CMK (cell line): ENCODE measurements around the gene PNPO.
A peak's percentile ranks its signal among the peaks of the same experiment; 100 is the strongest.

Experiments used
- DNase-seq: peaks from one replicate; pipeline ENCODE4 v3.0.0-alpha.2; 2010; ENCODE audit warnings: low read depth

The PNPO gene

DNA sequence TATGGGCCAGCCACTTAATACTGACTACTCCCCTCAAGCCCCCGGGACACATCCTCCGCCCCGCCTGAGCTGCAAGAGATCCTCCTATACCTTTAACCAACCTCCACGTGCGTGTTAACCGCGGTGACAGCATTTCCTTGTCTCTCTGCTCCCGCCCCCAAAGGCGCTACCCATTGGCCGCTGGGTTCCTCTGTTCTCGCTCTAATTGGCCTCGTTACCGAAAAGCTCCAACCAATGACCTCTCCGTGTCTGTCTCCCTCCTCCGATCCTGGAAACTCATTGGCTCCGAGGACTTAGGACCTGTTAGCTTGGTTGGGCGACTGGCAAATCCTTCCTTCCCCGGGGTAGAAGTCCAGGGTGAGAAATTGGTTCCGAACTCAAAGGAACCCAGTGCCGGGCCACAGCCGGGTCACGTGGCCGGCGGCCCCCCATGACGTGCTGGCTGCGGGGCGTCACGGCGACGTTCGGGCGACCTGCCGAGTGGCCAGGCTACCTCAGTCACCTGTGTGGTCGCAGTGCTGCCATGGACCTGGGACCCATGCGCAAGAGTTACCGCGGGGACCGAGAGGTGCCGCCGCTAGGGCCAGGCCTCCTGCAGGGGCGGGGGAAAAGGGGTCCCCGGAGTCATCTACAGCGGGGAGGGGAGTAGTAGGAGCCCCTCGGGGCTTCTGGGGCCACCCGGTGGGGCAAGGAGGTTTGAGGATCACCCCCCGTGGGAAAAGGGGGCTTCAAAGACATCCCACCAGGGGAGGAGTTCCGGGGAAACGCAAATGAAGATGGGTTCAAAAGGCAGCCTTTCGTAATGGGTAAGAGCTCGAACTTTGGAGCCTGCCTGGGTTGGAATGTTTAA is at the start of gene PNPO:
Gene PNPO, plus strand, starts transcription at position 326 of the 850 bp plus-strand sequence. Its CDS starts 105 bp downstream, at position 431.
- peak; percentile 94 for DNase-seq

DNA sequence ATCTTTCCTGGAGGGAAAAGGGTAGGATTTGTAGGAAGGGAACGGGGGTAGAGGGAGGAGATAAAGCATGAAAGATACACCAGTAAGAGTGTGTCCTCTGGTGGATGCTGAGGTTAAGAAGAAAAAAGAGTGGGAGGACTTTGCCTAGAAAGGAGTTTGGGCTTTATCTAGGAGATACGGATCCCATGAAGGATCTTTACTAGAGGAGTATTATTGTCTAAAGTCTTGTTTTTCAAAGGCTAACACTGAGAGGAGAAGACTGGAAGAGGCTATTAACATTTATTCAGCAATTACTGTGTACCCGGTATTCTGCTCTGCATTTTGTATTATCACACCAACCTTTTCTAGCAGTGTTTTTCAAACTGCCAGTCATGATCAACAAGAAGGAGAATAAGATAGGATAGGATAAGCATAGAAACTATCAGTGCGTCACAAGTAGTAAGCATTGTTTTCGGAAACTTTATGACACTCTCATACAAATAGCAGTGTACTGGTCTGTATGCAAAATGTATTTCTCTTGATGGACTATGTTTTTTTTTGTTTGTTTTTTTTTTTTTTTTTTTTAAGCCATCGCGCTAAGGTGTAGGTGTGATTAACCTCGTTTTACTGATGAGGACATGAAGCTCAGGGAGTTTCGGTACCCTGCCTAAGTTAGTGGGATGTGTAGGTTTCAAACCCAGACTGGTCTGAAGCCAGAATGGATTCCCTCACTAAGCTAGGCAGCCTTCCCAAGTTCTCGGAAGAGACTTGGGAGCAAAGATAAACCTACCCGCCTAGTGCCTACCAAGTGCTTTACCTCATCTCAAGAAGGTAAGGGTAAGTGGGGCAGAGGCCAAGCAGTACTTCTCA is 46.6 kb upstream of the PNPO start:
- DNase-seq = no peak

DNA sequence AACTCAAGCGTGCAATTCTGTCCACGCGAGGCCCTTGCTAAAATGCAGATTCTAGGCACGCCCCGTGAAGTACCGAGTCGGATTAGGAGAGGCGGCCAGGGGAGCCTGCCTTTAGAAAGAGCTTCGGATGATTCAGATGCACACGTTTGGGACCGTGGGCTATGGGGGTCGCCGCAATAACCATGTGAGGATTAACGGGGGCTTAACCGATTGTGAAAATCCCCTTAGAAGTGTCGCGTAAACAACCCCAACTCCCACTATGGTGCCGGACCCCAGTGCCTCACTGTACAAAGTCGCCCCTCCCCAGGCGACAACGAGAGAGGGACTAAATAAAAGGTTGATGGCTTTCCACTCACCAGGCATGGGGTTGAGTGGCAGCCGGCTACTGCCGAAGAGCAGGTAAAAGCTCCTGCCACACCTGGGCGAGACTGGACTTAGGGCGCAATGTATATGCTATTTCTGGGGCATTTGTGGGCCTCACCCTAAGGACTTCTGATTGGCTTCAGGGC is 46.0 kb upstream of the PNPO start:
- peak; percentile 8 for DNase-seq

DNA sequence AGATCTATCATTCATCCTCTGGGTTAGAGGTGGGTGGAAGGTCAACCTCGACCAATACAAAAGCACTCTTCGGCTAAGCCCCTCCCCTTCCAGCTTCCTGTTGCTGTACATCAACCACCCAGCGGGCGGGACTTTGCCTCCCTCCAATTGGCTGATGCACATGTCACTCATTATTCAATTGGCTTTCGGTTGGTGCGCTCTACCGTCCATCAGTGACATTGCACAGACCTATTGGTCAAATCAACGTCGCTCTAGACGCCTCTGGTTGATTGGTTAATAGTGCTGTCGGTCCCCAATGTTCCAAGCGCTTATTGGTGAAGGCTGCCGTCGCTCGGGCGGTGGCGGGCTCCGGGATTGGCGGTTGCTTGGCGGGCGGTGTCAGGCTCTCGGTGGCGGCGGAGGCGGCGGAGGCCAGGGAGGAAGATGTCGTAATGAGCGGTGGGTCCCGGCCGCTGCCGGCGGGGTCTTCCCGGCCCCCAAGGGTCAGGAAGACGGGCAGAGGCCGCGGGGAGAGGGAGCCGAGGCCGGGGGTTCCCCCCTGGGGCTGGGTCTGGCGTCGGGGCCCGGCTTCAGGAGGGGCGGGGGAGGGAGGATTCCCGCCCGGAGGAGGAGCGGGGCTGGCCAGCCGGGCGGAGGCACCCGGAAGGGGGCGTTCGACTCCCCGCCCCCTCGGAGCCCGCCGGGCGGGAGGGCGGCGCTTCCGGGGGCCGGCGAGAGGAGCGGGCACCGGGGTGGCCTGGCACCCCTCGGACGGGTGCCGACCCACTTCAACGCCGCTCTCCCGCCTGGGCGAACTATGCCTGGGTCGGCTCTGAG is 45.3 kb upstream of the PNPO start, which contains the start of gene SP2:
Gene SP2, plus strand, starts transcription at position 381 of the 816 bp plus-strand sequence. Its CDS starts 51 bp downstream, at position 432.
- peak; percentile 100 for DNase-seq

DNA sequence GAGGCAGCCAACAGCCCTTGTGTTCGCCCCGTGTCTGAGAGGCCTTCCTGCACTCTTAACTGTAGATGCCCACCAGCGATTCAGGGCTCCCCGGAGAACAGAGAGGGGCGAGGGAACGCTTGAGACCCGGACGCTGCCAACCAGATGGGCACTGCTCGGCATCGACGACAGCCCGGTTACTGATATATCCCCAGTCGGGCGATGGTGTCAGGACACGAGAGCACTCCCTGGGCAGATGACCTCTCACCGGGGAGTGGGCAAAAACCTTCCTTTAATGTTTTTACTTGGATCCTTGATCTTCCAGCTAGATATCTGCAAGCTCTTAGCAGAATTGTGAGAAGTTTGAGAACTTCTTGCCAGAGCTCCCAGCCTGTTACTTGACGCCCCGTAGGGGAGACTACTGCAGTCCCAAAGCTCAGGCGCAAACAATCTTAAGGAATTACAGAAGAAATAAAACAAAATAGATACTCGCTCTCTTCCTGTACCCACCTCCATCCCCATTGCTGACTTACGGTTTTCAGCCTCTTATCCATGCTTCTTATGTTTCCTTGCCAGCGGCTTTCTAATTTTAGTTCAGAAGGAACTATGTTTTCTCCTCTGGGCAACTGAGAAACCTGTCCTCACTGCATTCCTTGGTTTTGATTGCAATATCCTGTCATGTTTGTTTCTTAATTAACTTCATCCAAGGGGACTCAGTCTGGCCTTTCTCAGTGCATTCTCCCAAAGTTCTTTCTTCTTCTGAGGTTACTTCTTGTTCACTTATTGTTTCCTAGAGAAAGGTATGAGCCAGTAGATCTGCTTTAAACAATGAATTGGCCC is 44.5 kb upstream of the PNPO start:
- no peak for DNase-seq

DNA sequence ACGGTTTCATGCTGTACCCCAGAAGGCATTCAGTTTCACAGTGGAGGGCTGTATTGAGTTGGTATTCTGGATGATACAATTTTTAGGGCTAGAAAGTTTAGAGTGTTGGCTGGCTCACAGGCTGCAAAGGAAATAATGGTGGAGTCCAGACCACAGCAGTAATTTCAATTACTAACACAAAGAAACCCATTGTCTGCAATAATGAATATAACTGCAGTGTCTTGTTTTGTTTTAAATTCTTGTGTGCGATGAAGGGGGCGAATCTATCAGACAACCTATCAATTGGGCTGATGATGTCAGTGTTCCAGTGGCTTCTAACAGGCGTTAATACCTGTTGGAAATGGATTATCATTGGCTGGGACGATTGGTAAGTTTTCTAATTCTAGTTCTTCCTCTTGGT is 43.8 kb upstream of the PNPO start:
- DNase-seq = no peak

DNA sequence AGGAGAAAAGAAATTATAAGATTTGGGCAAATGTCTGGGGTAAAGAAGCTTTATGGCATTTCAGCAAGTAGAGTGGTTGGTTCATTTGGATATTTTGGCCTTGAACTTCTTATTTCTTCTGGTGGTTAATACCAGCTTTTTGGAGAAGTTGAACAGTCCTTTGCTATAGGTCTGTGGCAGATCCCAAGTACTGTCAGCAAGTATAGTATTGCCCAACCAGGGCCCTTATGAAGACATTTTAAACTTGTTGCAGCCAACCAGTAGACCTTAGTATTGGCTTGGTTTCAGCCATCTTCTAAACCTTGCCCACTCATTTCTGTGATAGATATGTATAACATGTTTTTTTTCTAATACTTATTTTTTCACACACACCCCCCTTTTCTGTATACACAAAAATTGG is 43.1 kb upstream of the PNPO start:
- DNase-seq = no peak

DNA sequence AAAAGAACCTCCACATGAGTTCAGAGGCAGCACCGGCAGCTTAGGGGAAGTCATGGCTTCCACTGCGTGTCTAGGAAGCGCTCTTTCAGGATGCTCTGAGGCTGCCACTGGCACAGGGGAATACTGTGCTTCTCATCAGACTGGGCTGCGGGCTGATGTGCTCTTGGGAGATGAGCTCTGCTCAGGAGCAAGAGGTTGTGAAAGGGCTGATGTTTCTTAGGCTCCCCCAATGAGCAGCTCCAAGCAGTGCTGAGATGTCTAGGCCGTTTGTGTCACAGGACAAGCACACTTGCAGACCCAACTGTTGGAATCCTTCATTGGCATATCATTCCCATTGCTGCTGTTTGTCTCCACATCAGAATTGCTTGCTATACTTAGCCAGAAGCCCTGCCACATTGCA is 41.7 kb upstream of the PNPO start:
- no peak for DNase-seq

DNA sequence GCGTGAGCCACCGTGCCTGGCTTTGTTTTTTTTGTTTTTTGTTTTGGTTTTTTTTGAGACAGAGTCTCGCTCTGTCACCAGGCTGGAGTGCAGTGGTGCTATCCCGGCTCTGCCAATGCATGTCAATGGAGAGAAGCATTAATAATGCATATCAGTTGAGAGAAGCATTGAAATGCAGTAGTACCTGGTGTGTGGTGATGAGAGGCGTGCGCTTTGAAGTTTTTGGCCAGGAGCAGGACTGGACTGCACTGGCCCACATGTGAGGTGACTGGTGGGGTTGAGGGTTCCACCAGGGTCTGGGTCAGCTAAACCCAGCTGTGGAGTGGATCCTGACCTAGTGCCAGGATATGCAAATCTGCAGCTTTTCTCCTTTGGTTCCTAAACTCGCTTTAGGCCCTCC is 39.9 kb upstream of the PNPO start:
- DNase-seq = no peak

DNA sequence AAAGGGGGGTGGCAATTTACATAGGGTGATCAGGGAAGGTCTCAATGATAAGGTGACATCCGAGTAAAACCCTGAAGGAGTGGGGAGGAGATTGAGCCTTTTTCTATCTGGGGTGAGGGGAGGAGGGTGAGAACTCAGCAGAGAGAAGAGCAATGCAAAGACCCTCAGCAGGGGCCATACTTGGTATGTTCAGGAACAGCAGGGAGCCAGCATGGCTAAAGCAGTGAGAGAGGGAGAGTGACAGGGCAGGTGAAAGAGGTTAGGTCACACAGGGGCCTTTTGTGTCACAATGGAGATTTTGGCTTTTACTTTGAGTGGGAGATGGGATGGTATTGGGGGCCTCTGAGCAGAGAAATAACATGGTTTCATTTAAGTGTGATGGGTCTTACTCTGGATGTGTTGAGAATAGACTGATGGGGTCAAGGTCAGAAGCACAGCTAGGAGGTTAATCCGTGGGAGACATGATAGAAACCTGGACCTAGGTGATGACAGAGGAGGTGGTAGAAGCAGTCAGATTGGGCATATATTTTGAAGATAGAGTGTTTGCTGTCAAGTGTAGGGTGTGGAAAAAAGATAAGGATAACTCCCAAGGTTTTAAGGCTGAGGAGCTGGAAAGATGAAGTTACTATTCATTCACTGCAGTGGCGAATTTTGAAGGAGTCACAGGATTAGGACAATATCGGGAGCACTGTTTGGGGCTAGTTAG is 39.2 kb upstream of the PNPO start:
- DNase-seq = no peak

DNA sequence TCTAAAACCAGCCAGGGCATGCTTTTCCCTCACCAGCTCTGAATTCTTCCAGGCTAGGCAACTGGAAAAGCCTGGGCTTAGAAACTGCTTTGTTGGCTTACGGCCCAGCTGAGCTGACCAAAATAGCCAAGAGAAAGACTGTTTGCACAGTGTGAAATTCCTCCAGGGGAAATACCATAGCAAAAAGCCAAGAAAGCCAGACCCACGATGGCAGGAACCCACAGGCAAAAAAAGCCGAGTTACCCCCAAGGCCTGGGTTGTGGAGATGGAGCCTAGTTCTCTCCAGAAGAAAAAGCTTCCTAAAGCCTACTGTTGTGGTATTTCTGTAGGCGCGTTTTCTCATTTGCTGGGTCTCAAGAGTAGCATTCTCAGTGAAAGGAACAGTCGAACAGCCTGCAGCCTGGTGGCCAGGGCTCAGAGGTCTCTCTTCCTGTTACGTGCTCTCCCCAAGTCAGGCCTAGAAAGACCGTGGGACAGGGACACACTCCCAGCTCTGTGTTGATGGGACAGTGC is 36.1 kb upstream of the PNPO start:
- no peak for DNase-seq

DNA sequence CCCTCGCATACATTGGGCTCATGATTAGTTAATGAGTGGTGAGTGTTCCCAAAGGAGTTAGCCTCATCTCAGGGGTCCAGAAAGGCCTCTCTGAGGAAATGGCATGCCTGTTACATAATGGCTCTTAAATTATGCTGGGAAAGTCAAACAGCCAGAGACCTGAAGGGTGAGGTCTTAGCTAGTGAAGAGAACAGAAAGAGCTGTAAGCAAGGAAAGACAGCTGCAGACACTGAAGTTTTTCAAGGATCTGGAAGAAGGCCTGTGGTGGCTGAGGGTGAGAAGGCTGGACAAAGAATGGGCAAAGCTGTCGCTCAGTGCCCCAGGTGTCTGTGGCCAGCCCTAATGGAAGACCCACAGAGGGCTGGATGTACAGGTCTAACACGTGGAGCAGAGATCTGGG is 34.9 kb upstream of the PNPO start:
- no peak for DNase-seq

DNA sequence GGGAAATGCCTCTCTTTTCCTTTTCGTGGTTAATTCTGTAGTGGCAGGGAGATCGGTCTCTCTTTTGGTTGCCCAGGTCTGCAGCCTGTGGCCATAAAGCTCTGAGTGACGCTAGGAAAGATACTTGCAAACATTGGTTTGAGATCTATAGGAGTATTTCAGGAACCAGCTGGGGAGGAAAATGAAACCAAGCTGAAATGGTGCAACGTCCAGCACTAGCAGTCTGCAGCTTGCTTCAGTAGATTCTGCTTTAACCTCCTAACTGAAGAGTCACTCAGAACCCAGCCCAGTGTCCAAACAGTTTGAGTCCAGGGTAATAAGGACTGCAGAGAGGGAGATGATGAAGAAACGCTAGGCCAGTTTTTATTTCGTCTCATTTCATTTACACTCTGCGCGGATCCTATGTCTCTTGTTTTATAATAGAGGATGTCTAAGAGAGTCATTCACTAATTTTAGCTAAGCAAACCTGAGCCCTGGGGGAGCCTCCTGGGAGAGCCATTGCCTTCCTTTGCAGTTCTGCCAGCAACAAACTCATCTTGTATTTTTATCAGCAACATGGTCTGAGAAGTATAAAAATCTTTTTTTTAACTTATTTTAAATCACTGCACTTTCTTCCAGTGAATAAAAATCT is 33.3 kb upstream of the PNPO start:
- DNase-seq = no peak

DNA sequence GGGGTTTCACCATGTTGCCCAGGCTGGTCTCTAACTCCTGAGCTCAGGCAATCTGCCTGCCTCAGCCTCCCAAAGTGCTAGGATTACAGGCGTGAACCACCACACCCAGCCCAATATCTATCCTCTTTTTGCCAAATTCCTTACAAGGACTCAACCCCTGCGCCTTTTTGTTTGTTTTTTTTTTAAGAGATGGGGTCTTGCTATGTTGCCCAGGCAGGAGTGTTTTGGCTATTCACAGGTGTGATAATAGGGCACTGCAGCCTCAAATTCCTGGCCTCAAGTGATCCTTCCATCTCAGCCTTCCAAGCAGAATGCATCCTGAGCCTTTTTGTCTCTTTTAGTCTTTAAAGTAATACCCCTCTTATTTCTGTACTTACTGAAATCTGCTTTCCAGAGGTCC is 28.3 kb upstream of the PNPO start:
- DNase-seq = no peak

DNA sequence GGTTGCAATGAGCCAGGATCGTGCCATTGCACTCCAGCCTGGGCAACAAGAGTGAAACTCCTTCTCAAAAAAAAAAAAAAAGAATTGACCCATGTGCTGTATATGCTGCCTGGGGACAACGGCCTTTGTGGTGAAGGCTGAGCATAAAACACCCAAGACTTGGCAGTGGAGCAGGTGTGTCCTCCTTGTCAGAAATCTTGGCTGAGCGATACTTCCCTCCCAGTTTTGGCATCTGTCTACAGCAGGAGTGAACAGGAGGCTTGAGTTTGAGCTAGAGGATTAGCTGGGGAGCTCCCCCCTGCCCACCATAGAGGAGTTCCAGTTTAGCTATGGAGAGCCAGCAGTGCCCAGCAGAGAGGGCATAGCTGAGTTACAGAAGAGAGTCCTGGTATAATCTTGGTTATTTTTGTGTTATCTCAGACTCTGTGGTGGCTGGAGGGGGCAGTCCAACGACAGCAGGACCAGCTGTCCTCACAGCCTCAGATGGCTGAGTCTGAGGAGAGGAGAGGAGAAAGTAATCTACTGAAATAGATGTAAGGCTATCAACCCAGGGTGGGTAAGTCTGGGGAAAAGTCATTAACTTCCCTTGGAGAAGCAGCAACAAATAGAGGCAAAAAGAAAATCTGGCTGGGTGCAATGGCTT is 26.9 kb upstream of the PNPO start:
- no peak for DNase-seq

DNA sequence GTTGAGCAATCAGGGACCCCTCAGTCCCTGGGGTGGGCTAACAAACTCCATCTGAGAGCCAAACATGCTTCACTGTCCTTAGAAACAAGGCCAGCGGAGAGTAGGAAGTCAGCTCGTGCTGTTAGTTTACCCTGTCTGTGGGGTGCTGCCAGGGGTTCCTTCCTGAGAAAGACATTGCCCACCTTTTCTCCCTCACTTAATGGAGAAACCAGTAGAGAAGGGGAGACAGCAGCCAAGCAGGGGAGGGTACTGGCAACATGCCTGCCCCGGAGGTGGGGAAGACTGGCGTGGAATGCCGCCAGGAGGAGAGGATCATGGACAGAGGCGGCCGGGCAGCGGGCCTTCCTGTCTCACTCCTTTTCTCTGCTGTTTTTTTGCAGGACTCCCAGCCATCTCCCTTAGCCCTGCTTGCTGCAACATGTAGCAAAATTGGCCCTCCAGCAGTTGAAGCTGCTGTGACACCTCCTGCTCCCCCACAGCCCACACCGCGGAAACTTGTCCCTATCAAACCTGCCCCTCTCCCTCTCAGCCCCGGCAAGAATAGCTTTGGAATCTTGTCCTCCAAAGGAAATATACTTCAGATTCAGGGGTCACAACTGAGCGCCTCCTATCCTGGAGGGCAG is 25.5 kb upstream of the PNPO start:
- no peak for DNase-seq

DNA sequence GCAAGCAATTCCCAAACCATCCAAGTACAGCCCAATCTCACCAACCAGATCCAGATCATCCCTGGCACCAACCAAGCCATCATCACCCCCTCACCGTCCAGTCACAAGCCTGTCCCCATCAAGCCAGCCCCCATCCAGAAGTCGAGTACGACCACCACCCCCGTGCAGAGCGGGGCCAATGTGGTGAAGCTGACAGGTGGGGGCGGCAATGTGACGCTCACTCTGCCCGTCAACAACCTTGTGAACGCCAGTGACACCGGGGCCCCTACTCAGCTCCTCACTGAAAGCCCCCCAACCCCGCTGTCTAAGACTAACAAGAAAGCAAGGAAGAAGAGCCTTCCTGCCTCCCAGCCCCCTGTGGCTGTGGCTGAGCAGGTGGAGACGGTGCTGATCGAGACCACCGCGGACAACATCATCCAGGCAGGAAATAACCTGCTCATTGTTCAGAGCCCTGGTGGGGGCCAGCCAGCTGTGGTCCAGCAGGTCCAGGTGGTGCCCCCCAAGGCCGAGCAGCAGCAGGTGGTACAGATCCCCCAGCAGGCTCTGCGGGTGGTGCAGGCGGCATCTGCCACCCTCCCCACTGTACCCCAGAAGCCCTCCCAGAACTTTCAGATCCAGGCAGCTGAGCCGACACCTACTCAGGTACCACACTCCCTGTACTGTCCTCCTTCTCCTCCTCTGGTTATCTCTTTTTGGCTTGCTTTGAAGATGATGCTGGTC is 24.7 kb upstream of the PNPO start:
- no peak for DNase-seq

DNA sequence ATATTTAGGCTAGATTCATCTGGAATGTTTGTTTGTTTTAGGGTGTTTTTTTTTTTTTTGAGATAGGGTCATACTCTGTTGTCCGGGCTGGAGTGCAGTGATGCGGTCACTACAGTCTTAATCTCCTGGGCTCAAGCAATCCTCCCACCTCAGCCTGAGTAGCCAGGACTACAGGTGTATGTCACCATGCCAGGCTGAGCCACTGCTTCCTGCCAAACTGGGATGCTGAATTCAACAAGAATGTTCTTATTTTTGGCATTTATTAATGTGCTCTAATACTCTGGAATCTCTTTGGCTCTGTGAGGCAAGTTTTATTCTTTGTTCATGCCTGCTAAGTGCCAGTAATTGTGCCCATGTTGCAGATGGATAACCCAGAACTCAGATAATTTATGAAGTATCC is 23.8 kb upstream of the PNPO start:
- no peak for DNase-seq
